ENCODE data around the gene PRDM10.
A peak's percentile ranks its signal among the peaks of the same experiment; 100 is the strongest.

The PRDM10 gene

DNA sequence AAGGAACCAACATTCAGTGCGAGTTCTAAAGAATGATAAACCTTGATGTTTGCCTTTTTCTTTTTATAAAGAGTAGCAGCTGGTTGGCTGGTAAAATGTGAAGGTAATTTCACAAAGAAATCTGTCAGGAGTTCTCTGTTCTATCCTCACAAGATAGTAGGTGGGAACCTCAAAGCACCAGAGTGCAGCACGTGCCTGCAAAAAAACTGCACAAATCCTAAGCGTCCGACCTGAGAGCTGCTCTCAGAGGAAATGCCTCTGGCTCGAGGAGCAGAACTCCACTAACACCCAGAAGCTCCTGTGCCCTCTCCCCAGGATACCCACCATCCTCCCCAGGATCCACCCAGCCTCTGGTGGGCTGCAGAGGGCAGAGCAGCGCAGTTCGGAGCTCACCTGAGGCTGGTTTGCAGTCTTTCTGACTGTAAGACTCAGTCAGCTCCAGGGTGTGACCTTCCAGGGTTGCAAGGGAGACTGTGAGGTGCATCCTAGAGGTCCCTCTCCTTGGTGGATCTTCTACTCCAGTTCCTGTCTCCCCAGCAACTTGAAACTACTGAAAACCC is 23.5 kb downstream of the PRDM10 start:
- H3K4me3 ChIP-seq (ENCODE audit: low read depth, low read length) = no peak overlapping the region
- no peak for DNase-seq (ENCODE audit: low read depth)
- TF ChIP-seq MYC (IDR thresholded peaks at IDR 0.05; ENCODE audit: low read depth, low read length) (no peak), POLR2A (IDR thresholded peaks at IDR 0.05; ENCODE audit: extremely low read depth, insufficient read length) (no peak), MAX (IDR thresholded peaks at IDR 0.05; ENCODE audit: low read depth, low read length) (no peak), CTCF (IDR thresholded peaks at IDR 0.05; ENCODE audit: low read depth, low read length) (no peak)

- H3K4me3 ChIP-seq (ENCODE audit: low read depth, low read length) = no peak overlapping the region
- no peak for TF ChIP-seq MYC (IDR thresholded peaks at IDR 0.05; ENCODE audit: low read depth, low read length)
- TF ChIP-seq CTCF (IDR thresholded peaks at IDR 0.05; ENCODE audit: low read depth, low read length) = no peak
- TF ChIP-seq POLR2A (IDR thresholded peaks at IDR 0.05; ENCODE audit: extremely low read depth, insufficient read length) = no peak
- TF ChIP-seq MAX (IDR thresholded peaks at IDR 0.05; ENCODE audit: low read depth, low read length) = no peak
- no peak for DNase-seq (ENCODE audit: low read depth)
Observed at GRCh38 chr11:129978447-129978846, 24.2 kb downstream of the PRDM10 start.

DNA sequence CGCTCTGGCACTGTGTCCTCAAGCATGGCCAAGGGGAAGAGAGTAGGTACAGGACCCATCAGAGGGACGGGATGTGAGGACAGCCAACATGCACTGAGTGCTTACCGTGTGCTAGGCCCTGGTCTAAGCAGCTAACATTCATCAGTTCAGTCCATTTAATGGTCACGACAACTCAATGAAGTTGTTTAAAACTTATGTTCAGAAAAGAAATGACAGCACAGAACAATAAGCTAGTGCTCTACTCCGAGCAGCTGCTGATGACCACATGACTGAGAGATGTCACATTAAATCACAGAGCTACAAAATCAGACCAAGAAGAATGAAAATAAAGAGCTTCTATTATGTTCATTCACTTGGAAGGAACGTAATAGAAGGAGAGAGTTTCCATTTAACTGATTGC is 26.3 kb downstream of the PRDM10 start:
- no peak overlapping the region for H3K4me3 ChIP-seq (ENCODE audit: low read depth, low read length)
- TF ChIP-seq POLR2A (IDR thresholded peaks at IDR 0.05; ENCODE audit: extremely low read depth, insufficient read length) = no peak
- TF ChIP-seq MAX (IDR thresholded peaks at IDR 0.05; ENCODE audit: low read depth, low read length) = no peak
- TF ChIP-seq MYC (IDR thresholded peaks at IDR 0.05; ENCODE audit: low read depth, low read length) = no peak
- TF ChIP-seq CTCF (IDR thresholded peaks at IDR 0.05; ENCODE audit: low read depth, low read length) = no peak
- DNase-seq (ENCODE audit: low read depth) = no peak

DNA sequence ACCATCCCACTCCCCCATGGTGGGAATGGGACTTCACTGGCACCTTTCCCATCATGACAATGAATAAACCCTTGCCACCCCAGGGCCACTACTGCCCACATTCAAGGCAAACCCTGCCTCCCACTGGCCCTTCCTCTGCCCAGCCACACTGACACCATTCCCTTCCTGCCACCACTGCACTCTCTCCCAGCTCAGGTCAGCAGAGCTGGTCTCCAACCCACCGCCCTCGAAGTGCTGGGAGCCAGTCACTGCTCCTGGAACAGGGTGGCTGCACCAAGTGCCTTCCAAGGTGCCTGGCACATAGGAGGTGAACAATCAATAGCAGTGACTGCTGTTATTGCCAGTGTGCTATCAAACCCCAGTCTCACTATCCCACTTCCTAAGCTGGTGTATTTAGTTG is 27.1 kb downstream of the PRDM10 start:
- H3K4me3 ChIP-seq (ENCODE audit: low read depth, low read length) = no peak overlapping the region
- no peak for DNase-seq (ENCODE audit: low read depth)
- TF ChIP-seq MAX (IDR thresholded peaks at IDR 0.05; ENCODE audit: low read depth, low read length) (no peak), POLR2A (IDR thresholded peaks at IDR 0.05; ENCODE audit: extremely low read depth, insufficient read length) (no peak), CTCF (IDR thresholded peaks at IDR 0.05; ENCODE audit: low read depth, low read length) (no peak), MYC (IDR thresholded peaks at IDR 0.05; ENCODE audit: low read depth, low read length) (no peak)

DNA sequence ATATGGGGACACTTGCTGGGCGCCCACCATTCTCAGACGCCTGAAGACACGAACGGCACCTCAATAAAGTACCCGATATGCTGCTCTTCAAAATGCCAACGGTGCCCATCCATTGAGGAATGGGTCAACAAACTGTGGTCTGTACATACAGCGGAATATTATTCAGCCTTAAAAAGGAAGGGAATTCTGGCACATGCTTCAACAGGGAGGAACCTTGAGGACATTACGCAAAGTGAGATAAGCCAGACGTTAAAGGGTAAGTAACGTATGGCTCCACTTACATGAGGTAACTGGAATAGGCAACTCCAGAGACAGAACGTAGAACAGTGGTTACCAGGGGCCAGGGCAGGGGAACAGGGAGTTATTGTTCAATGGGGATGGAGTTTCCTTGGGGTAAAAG is 28.0 kb downstream of the PRDM10 start:
- TF ChIP-seq MAX (IDR thresholded peaks at IDR 0.05; ENCODE audit: low read depth, low read length) (0 out of 2 replicates have a peak, but pooled peaks have one; percentile 6), POLR2A (IDR thresholded peaks at IDR 0.05; ENCODE audit: extremely low read depth, insufficient read length) (no peak), CTCF (IDR thresholded peaks at IDR 0.05; ENCODE audit: low read depth, low read length) (no peak), MYC (IDR thresholded peaks at IDR 0.05; ENCODE audit: low read depth, low read length) (0 out of 2 replicates have a peak, but pooled peaks have one; percentile 8)
- no peak overlapping the region for H3K4me3 ChIP-seq (ENCODE audit: low read depth, low read length)
- no peak for DNase-seq (ENCODE audit: low read depth)

Measured in NB4 (cell line).